GM12874 (cell line): ENCODE data around the gene CSRP1.
A peak's percentile ranks its signal among the peaks of the same experiment; 100 is the strongest.

ENCODE experiments used
- TF ChIP-seq, protein P1 (sequence below): IDR thresholded peaks from 2 replicates; pipeline ENCODE4 v1.5.1; 2011; ENCODE audit warnings: low read depth, mild to moderate bottlenecking, control low read depth, low read length, moderate library complexity; ENCODE audit not compliant: insufficient read depth

CSRP1 gene

DNA sequence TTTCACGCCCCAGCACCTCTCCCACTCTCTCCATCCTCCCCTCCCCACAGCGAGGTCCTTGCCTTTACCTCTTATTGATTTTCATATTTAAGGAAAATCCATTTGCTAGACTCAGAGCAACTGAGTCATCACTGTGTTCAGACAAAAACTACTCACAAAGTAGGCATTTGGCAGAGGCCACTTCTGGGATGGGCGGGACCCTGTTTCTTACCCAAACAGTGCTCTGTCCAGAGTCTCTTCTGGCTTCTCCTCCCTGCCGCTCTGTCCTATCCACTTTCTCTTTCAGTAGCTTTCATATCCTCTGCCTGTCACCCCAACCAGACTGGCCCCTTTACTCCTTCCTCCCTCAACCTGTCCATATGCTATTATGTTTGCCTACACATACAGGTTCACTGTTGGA is 29.6 kb upstream of the CSRP1 start:
- TF ChIP-seq, protein P1, sequence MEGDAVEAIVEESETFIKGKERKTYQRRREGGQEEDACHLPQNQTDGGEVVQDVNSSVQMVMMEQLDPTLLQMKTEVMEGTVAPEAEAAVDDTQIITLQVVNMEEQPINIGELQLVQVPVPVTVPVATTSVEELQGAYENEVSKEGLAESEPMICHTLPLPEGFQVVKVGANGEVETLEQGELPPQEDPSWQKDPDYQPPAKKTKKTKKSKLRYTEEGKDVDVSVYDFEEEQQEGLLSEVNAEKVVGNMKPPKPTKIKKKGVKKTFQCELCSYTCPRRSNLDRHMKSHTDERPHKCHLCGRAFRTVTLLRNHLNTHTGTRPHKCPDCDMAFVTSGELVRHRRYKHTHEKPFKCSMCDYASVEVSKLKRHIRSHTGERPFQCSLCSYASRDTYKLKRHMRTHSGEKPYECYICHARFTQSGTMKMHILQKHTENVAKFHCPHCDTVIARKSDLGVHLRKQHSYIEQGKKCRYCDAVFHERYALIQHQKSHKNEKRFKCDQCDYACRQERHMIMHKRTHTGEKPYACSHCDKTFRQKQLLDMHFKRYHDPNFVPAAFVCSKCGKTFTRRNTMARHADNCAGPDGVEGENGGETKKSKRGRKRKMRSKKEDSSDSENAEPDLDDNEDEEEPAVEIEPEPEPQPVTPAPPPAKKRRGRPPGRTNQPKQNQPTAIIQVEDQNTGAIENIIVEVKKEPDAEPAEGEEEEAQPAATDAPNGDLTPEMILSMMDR = no peak

DNA sequence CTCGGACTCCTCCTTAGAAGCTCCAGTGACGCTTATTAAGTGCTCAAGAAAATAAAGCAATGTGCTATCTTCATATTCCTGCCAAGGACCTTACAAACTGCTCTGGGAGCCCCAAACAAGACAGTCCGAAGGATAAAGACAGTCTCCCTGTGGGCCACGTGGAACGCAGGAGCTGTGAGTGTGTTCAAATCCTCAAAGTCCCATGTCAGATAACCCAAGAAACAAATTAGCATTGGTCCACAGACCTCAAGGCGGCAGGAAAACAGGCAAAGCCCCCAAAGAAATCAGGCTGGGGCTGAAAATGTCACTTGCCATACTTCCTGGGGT is 29.0 kb upstream of the CSRP1 start:
- TF ChIP-seq, protein P1 = no peak

DNA sequence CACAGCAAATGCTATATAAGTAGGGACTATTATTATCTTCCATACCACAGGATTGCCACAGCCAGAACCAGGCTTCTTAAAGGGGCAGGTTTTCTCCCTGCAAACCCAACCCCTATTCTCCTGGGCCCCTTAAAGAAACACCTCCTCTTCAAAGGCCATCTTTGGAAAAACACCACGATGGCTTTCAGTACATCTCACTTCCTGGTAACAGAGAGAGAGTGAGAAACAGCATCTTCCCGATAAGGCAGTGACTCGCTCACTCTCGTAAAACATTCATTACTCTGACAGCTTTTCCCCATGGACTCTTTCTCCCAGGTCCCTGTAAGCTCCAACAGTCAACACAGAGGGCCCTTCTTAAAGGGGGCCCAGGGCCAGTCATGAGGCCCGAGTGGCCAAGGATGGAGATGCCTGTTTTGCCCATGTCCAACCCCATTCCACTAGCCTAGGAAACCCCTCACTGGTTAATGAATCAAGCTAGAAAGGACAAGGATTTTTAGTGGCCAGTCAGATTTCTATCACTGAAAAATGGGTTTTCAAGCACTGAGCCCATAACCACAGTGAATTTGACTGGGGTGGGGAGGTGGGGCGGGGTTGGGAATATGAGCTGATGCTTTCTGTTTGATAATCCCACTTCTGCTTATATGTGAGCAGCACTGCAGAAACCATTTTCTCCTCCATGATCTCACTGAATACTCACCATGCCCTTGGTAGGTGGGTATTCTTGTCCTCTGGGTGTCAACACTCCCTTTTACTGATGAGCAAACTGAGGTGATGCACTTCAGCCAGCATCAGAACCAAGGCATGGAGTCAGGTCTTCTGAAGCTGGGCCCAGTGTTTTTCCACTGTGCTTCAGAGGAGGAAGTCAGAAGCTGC is 28.4 kb upstream of the CSRP1 start:
- TF ChIP-seq, protein P1 = no peak

GRCh38 chr1:201533836-201534235 is 26.9 kb upstream of the CSRP1 start:
- TF ChIP-seq, protein P1 = no peak

DNA sequence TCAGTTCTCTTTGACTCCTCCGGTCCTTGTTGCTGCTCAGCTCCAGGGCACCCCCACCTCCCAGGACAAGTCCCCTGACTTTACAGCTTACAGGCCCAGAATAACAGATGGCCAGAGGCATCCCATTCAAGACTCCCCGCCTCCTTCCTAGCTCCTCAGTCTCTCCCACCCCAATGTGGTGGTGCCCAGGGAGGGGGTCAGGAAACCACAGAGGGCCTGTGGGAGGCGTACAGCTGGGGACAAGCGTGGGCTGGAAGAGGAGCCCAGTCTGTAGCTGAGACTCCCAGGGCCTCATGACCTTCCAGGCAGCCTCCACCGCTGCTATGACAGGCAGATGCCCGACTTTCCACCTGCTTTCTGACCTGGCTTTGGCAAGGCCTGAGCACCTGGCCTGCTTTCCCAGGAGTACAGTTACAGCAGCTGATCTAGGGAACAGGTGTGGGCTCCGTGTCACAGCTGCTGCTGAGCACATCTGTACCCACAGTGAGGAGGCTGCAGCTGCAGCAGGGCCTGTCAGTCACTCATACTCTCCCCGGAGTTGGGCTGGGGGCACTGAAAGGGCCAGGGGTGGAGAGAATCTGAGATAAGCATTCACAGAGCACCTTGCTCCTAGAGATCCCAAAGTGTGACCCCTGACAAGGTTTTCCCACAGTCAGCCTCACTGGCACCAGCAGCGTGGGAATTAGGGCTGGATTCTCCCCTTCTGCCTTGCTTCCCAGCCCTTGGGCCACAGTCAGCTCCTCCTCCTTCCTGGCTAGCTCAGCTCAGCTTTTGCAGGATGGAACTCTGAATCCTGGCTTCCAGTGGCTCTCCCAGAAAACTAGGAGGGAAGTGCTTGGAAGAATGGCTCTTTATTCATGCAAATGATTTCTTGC is 24.9 kb upstream of the CSRP1 start:
- TF ChIP-seq, protein P1 = no peak

DNA sequence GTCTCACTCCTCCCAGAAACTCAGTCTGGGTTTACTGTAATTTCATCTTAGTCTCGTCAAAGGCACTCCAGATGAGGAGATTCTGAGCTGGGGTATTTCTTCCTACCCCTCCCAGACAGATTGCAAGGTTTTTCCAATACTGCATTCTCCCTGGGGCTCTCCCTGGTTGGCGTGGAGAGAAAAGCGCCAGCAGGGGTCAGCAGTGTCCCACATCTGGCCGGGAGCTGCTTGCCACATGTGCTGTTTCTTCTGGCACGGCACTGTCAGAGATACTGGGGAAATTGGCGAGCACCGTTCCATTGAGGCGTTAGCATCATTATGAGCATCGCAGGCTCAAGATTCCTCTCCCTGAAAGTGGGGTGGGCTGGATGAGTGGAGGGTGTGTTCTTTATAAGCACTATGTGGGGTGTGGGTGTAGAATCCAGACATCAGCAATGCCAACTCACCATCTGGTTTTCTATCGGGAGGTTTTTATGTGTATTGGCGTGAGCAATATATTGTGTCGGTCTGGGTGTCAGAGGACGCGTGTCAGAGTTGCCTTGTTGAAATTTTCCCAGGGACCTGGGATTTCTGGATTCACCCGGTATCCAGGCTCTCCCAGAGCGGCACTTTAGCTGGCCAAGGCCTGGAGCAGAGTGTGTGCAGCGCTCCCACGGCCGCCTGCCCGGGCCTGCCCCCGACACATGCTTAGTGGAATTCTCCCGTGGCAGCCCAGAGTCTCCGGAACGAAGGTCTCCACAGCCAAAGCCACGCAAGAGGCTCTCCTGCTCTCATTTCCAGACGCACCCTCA is 24.0 kb upstream of the CSRP1 start:
- TF ChIP-seq, protein P1 = peak; percentile 80
